ENCODE measurements around the gene PTCSC3.
"Not testable (repeated sequence)": the region's sequence is repeated elsewhere in the genome, so short reads cannot be mapped to it uniquely, and the experiment has no call there.

PTCSC3 gene

DNA sequence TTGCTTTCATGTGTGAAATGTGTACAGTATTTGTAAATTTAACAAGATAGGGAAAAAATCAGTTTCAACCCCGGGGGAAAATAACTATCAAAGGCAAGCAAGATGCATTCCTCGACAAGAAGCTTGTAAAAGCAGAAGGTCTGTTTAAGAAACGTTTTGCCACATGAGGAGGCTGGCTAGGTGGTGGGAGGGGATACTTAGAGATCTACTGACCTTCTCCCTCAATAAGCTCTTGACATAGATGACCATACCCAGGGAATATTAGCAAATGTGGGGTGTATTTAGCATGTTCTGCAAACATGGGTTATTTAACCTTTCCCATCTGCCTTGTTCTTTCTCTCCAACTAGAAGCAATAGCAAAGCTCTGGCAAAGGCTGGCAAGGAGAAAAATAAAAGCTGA lies 4.9 kb downstream of the PTCSC3 start:
- no peak for DNase-seq

DNA sequence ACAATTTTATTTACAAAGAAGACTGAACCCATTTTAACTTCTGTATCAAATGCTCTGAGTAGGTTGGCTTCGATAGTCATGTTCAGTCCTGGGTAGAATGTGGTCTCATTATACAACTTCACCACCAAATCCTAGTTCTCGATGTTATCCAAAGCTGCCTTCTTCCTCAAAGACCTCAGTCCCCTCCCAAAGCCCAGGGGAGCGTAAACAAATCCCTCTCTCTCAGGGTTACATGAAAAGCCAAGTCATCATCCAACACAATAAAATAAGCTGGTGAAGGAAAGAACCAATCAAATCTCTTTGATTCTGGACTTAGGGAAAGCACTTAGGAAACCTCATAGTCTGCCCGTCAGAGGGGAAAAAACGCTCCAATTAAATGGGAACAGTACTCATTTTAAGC lies 9.1 kb downstream of the PTCSC3 start:
- DNase-seq, result no peak

DNA sequence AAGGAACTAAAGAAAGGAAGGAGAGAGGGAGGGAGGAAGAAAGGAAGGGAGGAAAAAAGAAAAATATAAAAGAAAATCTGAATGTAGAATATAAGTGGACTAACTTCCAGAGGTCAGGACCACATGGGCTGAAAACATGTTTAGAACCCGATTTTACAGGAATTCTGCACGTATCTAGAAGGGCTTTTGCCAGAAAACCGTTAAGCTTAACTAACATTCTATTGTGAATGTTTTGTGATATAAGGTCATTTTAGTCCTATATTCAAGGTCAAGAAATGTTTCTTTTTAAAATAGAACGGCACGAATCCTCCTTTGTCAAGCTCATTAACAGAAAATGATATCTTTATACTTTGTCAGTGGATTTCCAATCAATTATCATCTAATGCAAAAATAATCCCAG lies 13.1 kb downstream of the PTCSC3 start:
- DNase-seq, result no peak

DNA sequence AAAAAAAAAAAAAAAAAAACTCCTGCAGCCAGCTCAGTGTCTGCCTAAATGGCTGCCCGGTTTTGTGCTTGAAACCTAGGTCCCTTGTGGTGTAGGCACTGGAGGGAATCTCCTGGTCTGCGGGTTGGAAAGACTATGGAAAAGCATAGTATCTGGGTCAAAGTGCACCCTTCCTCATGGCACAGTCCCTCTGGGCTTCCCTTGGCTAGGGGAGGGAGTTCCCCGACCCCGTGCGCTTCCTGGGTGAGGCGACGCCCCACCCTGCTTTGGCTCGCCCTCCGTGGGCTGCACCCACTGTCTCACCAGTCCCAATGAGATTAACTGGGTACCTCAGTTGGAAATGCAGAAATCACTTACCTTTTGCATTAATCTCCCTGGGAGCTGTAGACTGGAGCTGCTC lies 14.3 kb downstream of the PTCSC3 start:
- no peak for DNase-seq

DNA sequence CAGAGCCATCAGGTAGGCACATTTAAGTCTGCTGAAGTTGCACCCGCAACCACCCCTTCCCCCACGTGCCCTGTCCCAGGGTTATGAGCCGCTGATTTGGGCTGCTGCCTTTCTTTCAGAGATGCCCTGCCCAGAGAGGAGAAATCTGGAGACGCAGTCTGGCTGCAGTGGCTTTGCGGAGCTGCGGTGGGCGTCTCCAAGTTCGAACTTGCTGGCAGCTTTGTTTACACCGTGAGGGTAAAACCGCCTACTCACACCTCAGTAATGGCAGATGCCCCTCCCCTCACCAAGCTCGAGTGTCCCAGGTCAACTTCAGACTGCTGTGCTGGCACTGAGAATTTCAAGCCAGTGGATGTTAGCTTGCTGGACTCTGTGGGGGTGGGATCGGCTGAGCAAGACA lies 14.7 kb downstream of the PTCSC3 start:
- no peak for DNase-seq

DNA sequence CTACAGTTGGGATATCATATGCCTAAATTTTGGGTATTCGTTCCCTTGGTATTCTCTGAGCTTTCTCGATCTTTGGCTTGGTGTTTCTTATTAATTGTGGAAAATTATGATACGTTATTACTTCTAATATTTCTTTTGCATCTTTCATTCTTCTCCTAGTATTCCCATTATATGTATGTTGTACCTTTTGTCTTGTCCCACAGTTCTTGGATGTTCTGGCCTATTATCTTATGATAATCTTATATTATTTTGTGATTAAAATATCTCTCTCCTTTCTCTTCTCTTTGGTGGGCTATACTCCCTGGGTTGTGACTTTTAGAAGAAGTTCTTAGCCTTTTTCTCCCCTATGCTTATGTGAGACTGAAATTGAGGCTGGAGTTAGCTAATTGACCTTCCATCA lies 25.2 kb downstream of the PTCSC3 start:
- no peak for DNase-seq

DNA sequence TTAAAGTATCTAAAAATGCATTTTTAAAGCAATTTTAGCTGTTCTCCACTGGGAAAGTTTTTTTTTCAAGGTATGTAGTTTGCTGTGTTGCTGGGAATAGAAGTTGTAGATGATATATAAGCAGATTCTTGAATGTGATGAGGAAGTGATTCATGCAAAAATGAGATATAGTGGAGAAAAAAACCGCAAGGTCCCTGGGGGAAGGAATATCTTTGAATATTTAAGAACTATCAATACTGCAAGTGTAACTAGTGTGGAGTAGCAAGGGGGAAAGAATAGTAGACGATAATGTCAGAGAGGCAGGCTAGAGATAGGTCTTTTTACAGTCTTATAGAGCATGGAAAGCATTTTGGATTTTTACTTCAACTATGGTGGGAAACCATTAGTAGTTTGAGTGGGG lies 42.5 kb downstream of the PTCSC3 start:
- no peak for DNase-seq

DNA sequence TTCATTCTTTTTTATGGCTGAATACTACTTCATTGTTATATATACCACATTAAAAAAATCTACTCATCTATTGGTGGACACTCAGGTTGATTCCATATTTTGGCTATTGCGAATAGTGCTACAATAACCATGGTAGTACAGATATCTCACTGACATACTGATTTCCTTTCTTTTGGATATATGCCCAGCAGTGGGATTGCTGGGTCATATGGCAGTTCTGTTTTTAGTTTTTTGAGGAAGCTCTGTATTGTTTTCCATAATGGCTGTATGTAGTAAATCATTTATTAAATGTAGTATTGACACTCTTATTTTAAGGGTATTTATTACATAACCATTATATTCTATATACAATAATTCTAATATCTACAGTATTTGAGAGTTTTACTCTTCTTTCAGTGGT lies 43.7 kb downstream of the PTCSC3 start:
- DNase-seq, result no peak

DNA sequence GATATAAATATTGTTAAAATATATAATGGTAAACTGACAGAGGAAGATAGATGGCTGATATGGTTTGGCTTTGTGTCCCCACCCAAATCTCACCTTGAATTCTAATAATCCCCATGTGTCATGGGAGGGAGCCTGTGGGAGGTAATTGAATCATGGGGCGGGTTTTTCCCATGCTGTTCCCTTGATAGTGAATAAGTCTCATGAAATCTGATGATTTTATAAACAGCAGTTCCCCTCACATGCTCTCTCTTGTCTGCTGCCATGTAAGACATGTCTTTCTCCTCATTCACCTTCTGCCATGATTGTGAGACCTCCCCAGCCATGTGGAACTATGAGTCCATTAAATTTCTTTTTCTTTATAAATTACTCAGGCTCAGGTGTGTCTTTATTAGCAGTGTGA lies 46.3 kb downstream of the PTCSC3 start:
- no peak for DNase-seq

DNA sequence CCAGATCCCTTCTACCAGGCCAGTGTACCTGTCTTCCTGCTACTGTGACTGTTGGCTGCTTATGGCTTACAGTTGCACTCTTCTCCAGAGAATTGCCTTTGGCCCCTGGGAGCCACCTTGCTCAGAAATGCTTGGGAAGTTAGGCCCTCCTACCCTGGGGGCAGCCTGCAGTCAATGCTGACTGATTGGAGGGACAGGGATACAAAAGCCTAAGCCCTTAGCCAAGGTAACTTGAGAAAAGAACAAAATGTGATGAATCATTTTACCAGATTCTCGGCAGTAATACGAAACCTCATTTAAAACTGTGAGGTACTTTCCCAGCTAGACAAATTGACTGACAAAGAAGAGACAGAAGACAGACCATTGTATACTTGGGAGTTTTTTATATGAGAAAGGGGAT lies 47.3 kb downstream of the PTCSC3 start:
- DNase-seq, result peak in 1 of 2 experiments; percentile 65

DNA sequence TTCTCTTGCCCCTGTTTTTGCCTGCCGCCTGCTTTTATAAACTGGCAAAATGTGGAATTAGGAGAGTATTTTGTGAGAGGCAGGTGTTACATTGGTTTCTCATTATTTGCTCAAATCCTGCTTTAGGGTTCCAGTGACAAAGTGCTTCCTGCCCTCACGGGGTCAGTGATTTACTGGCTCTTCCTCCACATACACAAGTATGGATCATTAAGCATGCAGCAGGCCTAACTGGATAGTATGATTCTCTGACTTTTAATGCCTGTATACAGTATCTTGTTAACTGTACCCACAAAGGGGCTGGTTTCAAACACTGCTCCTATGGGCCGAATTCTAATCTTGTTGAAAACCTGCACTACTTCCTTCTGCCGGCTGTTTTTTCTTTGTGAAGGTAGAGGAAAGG lies 63.2 kb downstream of the PTCSC3 start:
- DNase-seq, result no peak

DNA sequence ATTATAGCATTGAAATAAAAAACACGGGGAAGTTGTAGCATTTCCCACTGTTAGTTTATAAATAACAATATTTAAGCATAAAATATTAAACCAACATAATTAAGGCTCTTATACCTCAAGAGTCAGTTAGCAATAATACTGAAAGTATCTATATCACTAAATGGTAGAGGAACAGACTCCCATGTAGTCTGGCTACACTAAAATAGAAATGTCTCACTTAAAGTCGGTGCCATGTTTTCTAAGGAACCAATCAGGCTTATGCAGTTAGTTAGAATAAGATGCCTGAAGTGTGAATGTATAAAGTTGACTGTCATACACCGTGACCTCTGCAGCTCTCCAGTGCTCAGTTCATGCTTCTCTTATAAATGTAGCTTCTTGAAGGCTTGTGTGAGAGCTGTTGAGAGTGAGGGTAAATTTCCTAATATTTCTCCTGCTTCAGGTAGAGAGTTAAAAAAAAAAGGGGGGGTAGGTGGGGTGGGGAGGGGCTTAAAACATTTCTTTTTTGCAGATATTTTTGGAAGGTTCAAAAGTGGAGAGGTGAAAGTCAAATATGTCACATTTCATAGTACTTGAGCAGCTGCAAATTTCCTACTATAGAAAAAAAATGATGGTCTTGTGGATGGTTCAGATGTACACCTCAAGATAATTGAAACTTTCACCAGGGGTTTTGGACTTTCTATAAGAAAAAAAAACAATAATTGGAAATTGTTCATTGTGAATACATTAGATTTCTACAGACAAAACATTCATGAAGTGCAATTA lies 64.5 kb downstream of the PTCSC3 start:
- DNase-seq, result no peak

DNA sequence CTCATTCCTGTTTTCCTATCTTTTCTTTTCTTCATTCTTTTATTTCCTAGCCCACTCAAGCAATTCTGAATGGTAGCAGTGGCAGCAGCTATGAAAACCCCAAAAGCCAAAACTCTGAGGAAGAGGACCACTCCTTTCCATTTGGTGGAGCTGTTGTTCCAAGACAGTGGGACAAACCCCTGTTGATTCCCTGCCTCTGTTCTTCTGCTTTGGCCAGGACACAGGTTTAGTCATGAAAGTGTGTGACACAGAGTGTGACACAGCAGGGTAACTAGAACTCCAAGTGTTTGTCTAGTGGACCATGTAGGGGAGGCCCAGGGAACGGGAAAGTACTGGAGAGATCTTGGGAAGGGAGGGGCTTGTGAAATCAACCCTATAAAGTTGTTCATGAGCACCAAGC lies 71.1 kb downstream of the PTCSC3 start:
- DNase-seq, result peak in 1 of 2 experiments; percentile 41

DNA sequence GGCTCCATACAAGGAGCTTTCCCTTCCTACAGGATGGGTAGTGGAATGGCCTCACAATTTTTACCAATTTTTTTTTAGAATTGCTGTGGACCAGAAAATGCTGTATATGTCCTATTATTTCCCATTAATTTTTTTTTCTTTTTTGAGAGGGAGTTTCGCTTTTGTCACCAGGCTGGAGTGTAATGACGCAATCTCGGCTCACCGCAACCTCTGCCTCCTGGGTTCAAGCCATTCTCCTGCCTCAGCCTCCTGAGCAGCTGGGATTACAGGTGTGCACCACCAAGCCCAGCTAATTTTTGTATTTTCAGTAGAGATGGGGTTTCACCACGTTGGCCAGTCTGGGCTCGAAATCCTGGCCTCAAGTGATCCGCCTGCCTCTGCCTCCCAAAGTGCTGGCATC lies 72.3 kb downstream of the PTCSC3 start:
- DNase-seq, result not testable (repeated sequence)

DNA sequence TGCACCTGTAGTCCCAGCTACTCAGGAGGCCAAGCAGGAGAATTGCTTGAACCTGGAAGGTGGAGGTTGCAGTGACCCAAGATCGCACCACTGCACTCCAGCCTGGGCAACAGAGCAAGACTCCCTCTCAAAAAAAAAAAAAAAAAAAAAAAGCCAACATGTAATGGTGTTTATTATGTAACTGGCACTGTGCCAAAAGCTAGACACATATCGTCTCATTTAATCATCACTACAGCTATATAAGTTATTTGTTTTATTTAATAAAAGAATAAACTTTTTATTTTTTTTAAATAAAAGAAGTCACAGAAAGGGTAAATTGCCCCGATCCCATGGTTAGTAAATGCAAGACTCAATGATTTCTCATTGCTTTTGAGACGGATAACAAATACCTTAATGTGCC lies 76.9 kb downstream of the PTCSC3 start:
- DNase-seq, result no peak

DNA sequence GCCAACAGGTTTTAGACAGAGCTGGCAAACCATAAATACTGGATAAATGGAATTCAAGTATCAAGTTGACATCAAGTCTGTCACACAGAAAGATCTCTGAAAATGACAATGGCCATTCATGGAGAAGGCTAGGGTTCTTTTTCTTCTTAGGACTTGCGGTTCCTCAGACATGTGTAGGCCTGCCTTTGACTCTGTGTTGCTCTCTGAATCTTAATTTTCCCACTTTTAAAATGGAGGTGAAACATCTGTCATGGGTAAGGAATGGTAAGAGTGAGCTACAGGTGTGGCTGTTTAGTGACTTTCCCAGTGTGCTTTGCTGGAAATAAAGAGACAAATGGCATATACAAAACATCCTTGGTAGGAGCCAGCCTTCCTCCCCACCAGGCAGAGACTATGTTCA lies 79.2 kb downstream of the PTCSC3 start:
- DNase-seq, result no peak

DNA sequence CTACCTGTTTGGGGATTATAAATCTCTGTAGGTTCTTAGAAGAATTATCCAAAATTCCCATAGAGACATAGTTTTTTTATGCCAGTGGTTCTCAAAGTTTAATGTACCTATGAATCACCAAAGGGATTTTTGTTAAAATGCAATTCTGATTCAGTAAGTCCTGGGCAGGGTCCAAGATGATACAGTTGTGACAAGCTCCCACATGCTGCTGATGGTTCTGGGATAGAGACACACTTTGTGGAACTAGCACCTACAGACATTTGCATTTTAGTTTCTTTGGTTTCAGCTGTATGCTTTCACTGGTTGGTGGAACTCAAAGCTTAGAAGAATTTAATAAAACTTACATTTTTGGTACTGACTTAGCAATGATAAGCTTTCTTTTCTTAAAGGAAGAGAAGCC lies 80.4 kb downstream of the PTCSC3 start:
- DNase-seq, result no peak

DNA sequence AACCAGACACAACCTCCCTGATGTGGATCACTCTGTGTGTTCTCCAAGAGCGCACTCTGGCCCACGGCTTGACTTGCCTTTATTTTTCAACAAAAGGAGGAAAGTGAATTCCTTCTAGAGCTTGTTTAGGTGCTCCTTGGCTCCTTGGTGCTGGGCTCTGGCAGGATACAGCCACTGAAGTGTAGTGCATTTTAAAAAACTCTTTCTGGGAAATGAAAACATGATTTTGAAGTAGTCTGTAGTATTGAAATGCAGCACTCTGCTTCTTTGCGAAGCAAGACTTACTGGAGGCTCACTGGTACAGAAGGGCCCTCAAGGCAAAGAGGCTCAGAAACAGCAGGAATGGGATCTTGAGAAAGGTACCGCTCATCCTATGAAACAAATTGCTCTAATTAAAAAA lies 81.6 kb downstream of the PTCSC3 start:
- DNase-seq, result no peak

DNA sequence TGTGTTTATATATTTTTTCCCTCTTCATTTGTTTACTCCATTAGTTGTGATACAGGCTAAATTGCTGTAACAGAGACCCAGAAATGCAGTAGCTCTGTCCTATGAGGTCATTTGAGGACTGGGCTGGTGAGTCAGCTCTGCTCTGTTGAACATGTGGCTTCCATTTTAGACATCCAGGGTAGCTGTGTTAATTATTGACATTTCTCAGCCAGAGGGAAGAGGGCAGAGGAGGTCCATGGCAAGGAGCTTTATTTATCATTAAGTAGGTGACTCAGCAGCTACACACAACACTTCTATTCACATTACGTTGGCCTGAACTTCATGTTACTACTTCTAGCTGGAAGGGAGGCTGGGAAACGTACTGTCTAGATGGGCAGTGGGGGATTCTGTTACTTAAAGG lies 85.4 kb downstream of the PTCSC3 start:
- DNase-seq, result no peak

DNA sequence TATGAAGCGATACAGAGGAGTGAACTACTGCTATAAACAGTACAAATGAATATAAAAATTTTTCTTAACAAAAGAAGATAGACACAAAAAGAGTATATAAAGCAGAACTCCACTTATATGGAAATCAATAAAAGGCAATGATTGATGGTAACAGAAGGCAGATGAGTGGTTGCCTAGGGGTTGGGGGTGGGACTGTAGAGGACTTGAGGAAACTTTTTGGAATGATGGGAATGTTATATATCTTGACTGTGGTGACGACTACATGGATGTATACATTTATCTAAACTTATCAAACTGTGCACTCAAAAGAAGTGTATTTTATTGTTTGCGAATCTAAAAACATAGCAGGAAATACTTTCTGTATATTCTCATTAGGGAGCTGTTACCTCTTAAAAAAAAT lies 89.1 kb downstream of the PTCSC3 start:
- DNase-seq, result no peak

DNA sequence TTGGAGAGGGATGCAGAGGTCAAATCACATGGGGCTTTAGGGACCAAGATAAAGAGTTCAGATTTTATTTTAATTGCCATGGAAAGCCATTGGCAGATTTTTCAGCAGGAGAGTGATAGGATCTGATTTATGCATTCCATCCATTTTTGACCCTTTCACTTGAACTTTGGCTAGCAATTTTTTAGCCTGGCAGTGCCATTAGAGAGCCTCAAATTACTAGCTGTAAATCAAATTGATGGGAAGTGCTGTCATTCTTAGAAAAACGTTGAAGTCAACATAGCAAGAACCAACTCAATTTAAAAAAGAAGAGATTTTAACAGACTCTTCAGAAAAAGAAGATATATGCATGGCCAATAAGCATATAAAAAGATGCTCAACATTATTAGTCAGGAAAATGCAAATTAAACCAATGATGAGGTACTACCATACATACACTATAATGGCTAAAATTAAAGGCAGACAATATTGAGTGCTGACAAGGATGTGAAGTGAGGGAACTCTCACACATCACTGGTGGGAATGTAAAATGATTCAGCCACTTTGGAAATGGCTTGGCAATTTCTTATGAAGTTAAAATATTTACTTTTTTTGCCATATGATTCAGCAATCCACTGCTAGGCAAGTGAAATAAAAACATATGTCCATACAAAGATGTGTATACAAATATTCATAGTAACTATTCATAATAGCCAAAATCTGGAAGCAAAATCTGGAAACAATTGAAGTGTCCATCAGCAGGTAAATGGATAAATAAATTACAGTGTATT lies 89.7 kb downstream of the PTCSC3 start:
- DNase-seq, result no peak

DNA sequence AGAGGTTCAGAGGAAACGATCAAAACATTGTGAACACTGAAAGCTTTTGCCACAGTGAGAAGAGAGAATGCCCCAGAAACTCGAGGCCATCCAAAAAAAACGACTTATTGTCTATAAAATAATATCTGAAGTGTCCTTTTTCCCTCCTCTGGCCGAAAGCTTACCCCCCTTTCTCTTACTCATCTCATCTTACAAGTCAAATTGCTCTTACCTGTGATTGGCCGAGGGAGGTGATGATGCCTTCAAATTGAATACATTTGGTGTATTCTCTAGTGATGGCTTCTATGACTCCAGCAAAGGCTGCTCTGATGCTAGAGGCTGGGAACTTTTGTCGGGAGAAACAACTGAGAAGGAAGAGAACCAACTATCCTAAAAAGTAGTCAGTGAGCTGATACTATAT lies 90.7 kb downstream of the PTCSC3 start:
- DNase-seq, result no peak
